ENCODE measurements around the gene SDCBP2.

- TF ChIP-seq PITX1 (CRISPR knock-in tag; IDR thresholded peaks at IDR 0.05) (no peak), CTCF (CRISPR knock-in tag; IDR thresholded peaks at IDR 0.05) (no peak), ZBTB7B (CRISPR knock-in tag; IDR thresholded peaks at IDR 0.05) (no peak), JUND (CRISPR knock-in tag; IDR thresholded peaks at IDR 0.05) (no peak), JUN (CRISPR knock-in tag; IDR thresholded peaks at IDR 0.05) (no peak), POLR2AphosphoS5 (IDR thresholded peaks at IDR 0.05; ENCODE audit: low read depth, low read length) (no peak), GTF2F1 (IDR thresholded peaks at IDR 0.05; ENCODE audit: low read length) (no peak), MLX (CRISPR knock-in tag; IDR thresholded peaks at IDR 0.05) (no peak), POLR2A (IDR thresholded peaks at IDR 0.05; ENCODE audit: insufficient read depth in 1 of 2, low read depth in 2 of 2, low read length in 2 of 2) (no peak), SP1 (IDR thresholded peaks at IDR 0.05) (no peak), SP1 (CRISPR knock-in tag; IDR thresholded peaks at IDR 0.05) (no peak), YY1 (IDR thresholded peaks at IDR 0.05; ENCODE audit: insufficient read depth, insufficient replicate concordance, low read depth, low read length) (no peak), RFX5 (IDR thresholded peaks at IDR 0.05; ENCODE audit: low read depth, low read length) (no peak), ZBTB33 (CRISPR knock-in tag; IDR thresholded peaks at IDR 0.05) (no peak), CEBPB (IDR thresholded peaks at IDR 0.05; ENCODE audit: borderline replicate concordance, low read depth, low read length) (no peak)
Observed at GRCh38 chr20:1377341-1377871, 48.5 kb upstream of the SDCBP2 start.
